Measurements from ENCODE around the gene SLC39A11.

DNA sequence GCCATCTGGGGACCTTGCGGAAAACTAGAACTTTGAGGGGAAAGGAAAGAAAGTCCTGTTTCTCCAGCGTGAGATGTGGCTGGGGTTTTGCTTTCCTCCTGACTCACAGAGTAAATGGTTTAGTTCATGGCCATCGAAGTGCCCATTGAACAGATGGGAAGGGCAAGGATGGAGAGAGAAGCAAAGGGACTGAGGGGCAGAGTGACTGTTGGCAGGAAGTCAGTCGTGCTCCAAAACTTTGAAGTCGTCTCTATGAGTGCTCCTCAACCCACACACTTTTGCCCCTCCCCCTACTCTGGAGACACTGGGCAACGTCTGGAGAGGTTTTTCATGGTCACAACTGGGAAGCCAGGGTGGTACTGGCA, 476.9 kb downstream of the SLC39A11 start:
- TF ChIP-seq, protein P1, sequence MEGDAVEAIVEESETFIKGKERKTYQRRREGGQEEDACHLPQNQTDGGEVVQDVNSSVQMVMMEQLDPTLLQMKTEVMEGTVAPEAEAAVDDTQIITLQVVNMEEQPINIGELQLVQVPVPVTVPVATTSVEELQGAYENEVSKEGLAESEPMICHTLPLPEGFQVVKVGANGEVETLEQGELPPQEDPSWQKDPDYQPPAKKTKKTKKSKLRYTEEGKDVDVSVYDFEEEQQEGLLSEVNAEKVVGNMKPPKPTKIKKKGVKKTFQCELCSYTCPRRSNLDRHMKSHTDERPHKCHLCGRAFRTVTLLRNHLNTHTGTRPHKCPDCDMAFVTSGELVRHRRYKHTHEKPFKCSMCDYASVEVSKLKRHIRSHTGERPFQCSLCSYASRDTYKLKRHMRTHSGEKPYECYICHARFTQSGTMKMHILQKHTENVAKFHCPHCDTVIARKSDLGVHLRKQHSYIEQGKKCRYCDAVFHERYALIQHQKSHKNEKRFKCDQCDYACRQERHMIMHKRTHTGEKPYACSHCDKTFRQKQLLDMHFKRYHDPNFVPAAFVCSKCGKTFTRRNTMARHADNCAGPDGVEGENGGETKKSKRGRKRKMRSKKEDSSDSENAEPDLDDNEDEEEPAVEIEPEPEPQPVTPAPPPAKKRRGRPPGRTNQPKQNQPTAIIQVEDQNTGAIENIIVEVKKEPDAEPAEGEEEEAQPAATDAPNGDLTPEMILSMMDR (conservative IDR thresholded peaks at IDR 0.05): no peak
- no peak for TF ChIP-seq EZH2 (IDR thresholded peaks at IDR 0.05; ENCODE audit: low read depth)

Data from PC-9 (cell line).